WTC11 (cell line): ENCODE measurements around the gene BCOR. TPM values are rescaled to one million over a fixed set of nuclear protein-coding genes. Genes with fewer than 3 reads are reported as not detected.

Experiments used
- ATAC-seq: fragments of 200-7000 bp; cut with Tn5 transposase; 2 replicates; pipeline ENCODE4 v1.10.0; 2021; ENCODE audit warnings: mild to moderate bottlenecking, moderate library complexity
- CTCF ChIA-PET: fragments of 300-600 bp; sonication (Branson Sonifier 250); formaldehyde crosslinking; loops from one replicate; lab custom pipeline; 2021; ENCODE audit warnings: antibody characterized with exemption; lab: Charles Lee
- POLR2A ChIA-PET: fragments of 350-600 bp; sonication (Branson Sonifier 250); formaldehyde crosslinking; loops from one replicate; lab custom pipeline; 2021; ENCODE audit warnings: antibody characterized with exemption; lab: Charles Lee
- DNase-seq: peaks from one replicate; pipeline ENCODE4 v3.0.0; 2021; ENCODE audit warnings: low spot score
- H3K27ac Mint-ChIP-seq: 2 replicates; pipeline ENCODE4 v1.8.0; 2021; ENCODE audit warnings: mixed read lengths
- H3K27me3 Mint-ChIP-seq: 2 replicates; pipeline ENCODE4 v1.8.0; 2021; ENCODE audit warnings: low read depth, mild to moderate bottlenecking, moderate library complexity, mixed read lengths
- H3K36me3 Mint-ChIP-seq: 2 replicates; pipeline ENCODE4 v1.8.0; 2021; ENCODE audit warnings: mixed read lengths
- H3K4me1 Mint-ChIP-seq: 2 replicates; pipeline ENCODE4 v1.8.0; 2022; ENCODE audit warnings: mixed read lengths
- H3K4me3 Mint-ChIP-seq: 2 replicates; pipeline ENCODE4 v1.8.0; 2021; ENCODE audit warnings: mild to moderate bottlenecking, moderate library complexity, mixed read lengths
- H3K9me3 Mint-ChIP-seq: 2 replicates; pipeline ENCODE4 v1.8.0; 2021; ENCODE audit warnings: mixed read lengths
- ATF1 ChIP-seq: sonication (generic); formaldehyde crosslinking; IDR thresholded peaks from 2 replicates; pipeline ENCODE4 v1.8.1; 2023; ENCODE audit warnings: mild to moderate bottlenecking, moderate library complexity, missing genetic modification reagents
- ATF2 ChIP-seq: sonication (generic); formaldehyde crosslinking; IDR thresholded peaks from 2 replicates; pipeline ENCODE4 v1.8.1; 2022; ENCODE audit warnings: low read depth, missing genetic modification reagents, borderline replicate concordance
- ATF6 ChIP-seq: sonication (generic); formaldehyde crosslinking; IDR thresholded peaks from 2 replicates; pipeline ENCODE4 v1.8.1; 2023; ENCODE audit warnings: mild to moderate bottlenecking, missing genetic modification reagents
- CBFB ChIP-seq: sonication (generic); formaldehyde crosslinking; IDR thresholded peaks from 2 replicates; pipeline ENCODE4 v1.8.1; 2022; ENCODE audit warnings: mild to moderate bottlenecking, low read depth, missing genetic modification reagents
- CTCF ChIP-seq: fragments of 200-600 bp; IDR thresholded peaks from 2 replicates; pipeline ENCODE4 v1.8.0; 2022; ENCODE audit warnings: antibody characterized with exemption
- EMX1 ChIP-seq: fragments of 250-450 bp; sonication (Bioruptor Pico); IDR thresholded peaks from 2 replicates; pipeline ENCODE4 v1.8.0; 2021; ENCODE audit warnings: mild to moderate bottlenecking
- IRF2 ChIP-seq: sonication (generic); formaldehyde crosslinking; IDR thresholded peaks from 2 replicates; pipeline ENCODE4 v1.8.0; 2022; ENCODE audit warnings: low read depth, missing genetic modification reagents, borderline replicate concordance
- JAZF1 ChIP-seq: fragments of 250-450 bp; sonication (Bioruptor Pico); IDR thresholded peaks from 2 replicates; pipeline ENCODE4 v1.9.0; 2021; ENCODE audit warnings: moderate library complexity, mild to moderate bottlenecking, inconsistent platforms
- JUN ChIP-seq: sonication (generic); formaldehyde crosslinking; IDR thresholded peaks from 2 replicates; pipeline ENCODE4 v1.8.0; 2023; ENCODE audit warnings: mild to moderate bottlenecking, missing genetic modification reagents
- MAX ChIP-seq: sonication (generic); formaldehyde crosslinking; IDR thresholded peaks from 2 replicates; pipeline ENCODE4 v1.8.0; 2022; ENCODE audit warnings: mild to moderate bottlenecking, missing genetic modification reagents
- RELA ChIP-seq: sonication (generic); formaldehyde crosslinking; IDR thresholded peaks from 2 replicates; pipeline ENCODE4 v1.8.1; 2022; ENCODE audit warnings: missing genetic modification reagents, mild to moderate bottlenecking, borderline replicate concordance
- STAT6 ChIP-seq: sonication (generic); formaldehyde crosslinking; conservative IDR thresholded peaks from 2 replicates; pipeline ENCODE4 v1.8.1; 2023; ENCODE audit warnings: mild to moderate bottlenecking, low read depth, missing genetic modification reagents, moderate library complexity
- ZNF317 ChIP-seq: sonication (generic); formaldehyde crosslinking; IDR thresholded peaks from 2 replicates; pipeline ENCODE4 v1.8.1; 2023; ENCODE audit warnings: low read depth, mild to moderate bottlenecking, moderate library complexity, missing genetic modification reagents, borderline replicate concordance
- ZNF512 ChIP-seq: sonication (generic); formaldehyde crosslinking; IDR thresholded peaks from 2 replicates; pipeline ENCODE4 v1.8.1; 2022; ENCODE audit warnings: missing genetic modification reagents, borderline replicate concordance
- ZNF532 ChIP-seq: fragments of 250-450 bp; sonication (Bioruptor Pico); IDR thresholded peaks from 2 replicates; pipeline ENCODE4 v1.9.0; 2021; ENCODE audit warnings: mild to moderate bottlenecking, borderline replicate concordance
- ZNF671 ChIP-seq: fragments of 250-450 bp; sonication (Bioruptor Pico); IDR thresholded peaks from 2 replicates; pipeline ENCODE4 v1.8.0; 2021; ENCODE audit warnings: mild to moderate bottlenecking
- total RNA-seq: library from RNA; stranded (reverse); gene quantifications from 3 replicates; pipeline ENCODE4 v1.2.3, GENCODE V29; 2021

BCOR gene
- total RNA-seq, 1 experiment from 2014 or later = 44.5 TPM

GRCh38 chrX:40009462-40009851 lies 88.3 kb downstream of the BCOR start:
- peak; percentile 28 for DNase-seq
- ATAC-seq = no peak
- Mint-ChIP-seq H3K4me3 (peak overlapping the region; percentile 81), H3K27me3 (peaks cover 67% of the 10 kb centered on the region), H3K27ac (no peak overlapping the region), H3K9me3 (no peaks in the 10 kb centered on the region), H3K4me1 (peaks cover 34% of the 10 kb centered on the region), H3K36me3 (no peaks in the 10 kb centered on the region)
- ChIA-PET POLR2A (no interaction called here), CTCF (interaction anchor here (1.0 kb wide), 1 partner anchor 48 kb away, joined by 3 read pairs; no protein-coding TSS in a partner anchor)
- no peak for TF ChIP-seq ZNF317 (CRISPR knock-in tag)
- TF ChIP-seq ZNF532 (CRISPR knock-in tag) = no peak
- no peak for TF ChIP-seq JUN (CRISPR knock-in tag)
- no peak for TF ChIP-seq JAZF1 (CRISPR knock-in tag)
- no peak for TF ChIP-seq CTCF
- TF ChIP-seq ZNF671 (CRISPR knock-in tag) = no peak
- TF ChIP-seq RELA (CRISPR knock-in tag) = no peak
- no peak for TF ChIP-seq STAT6 (CRISPR knock-in tag)
- no peak for TF ChIP-seq ZNF512 (CRISPR knock-in tag)
- TF ChIP-seq ATF1 (CRISPR knock-in tag) = no peak
- no peak for TF ChIP-seq ATF6 (CRISPR knock-in tag)
- TF ChIP-seq ATF2 (CRISPR knock-in tag) = no peak
- no peak for TF ChIP-seq CBFB
- TF ChIP-seq EMX1 (CRISPR knock-in tag) = no peak
- no peak for TF ChIP-seq IRF2
- no peak for TF ChIP-seq MAX
